NCI-H128 (cell line): ENCODE measurements around the gene AKR1D1.
"Not testable (repeated sequence)": the region's sequence is repeated elsewhere in the genome, so short reads cannot be mapped to it uniquely, and the experiment has no call there.

Experiments
- DNase-seq: peaks from one replicate; lab custom pipeline; 2025; ENCODE audit not compliant: unreplicated experiment; lab: John Stamatoyannopoulos, UW

The AKR1D1 gene

GRCh38 chr7:138120140-138120827, 44.0 kb downstream of the AKR1D1 start:
- DNase-seq = no peak

DNA sequence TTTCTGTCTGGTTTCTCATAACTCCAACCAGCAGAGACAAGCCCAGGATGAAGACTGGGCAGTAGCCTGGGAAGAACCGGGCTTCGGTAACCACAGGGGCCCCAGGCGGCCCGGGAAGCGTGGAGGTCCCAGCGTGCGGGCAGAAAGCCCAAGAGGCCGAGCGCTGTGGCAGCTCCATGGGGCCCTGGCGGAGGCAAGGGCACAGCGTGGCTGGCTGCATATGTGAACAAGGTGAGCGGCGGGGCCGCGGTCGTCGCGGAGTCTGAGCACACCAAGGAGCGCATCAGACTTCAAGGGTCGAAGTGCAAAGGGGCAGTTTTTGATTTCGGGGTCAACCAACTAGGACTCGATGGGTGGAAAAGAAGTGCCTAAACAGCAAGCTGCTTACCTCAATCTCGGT, 45.9 kb downstream of the AKR1D1 start:
- DNase-seq = no peak

DNA sequence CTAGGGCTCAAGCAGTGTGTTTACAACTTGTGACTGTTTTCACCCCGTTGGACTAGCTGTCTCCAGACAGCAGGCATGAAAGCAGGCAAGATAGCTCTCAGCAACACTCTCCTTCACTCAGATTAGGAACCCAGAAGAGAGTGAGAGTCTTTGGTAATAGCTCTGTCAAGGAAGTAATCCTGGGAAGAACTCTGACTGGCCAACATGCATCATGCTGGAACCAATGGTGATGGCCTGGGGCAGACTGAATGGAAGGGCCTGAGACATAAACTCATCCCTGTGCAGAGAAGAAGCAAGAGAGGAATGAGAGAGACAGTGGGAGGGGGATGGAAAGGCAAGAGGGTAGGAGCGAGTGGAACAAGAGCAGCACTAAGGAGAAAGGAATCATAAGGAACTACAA, 48.9 kb downstream of the AKR1D1 start:
- DNase-seq = no peak

DNA sequence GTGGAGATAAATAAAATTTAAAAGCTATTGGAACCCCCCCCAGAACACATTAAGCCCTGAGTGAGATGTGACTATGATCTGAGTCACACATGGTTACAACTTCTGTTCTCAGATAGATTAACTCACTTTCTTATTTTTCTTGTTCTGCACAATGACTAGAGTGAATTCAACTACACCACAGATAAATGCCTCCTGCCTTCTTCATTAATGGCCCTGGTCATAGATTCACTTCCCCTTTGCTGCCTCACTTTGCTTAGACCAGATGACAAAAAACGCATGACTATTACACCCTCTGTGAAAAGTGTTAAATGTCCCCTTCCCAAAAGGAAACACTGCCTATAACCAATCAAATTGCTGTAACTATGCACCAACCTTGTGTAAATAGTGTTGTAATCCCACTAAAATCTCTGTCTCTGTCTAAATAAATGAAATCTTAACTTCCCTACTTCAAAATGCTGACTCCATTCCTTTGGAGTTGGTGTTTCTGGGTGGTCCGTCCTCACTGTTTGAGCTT, 49.4 kb downstream of the AKR1D1 start:
- no peak for DNase-seq

DNA sequence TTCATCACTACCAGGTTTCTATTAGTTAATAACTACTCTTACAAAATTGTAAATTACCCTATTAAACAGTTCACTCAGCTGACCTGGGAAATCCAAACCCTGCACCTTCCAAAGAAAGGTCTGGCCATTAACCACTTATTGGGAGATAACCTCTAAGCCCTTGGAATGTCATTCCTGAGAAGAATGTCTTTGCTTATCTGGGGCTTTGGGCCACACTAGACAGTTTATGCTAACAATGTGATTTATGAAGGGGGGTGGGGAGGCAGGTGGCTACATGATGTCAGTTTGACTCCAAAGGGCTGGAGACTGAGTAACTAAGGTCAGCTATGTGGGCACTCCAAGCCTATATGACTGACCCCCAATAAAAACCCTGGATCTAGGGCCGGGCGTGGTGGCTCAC, 50.7 kb downstream of the AKR1D1 start:
- DNase-seq = no peak

DNA sequence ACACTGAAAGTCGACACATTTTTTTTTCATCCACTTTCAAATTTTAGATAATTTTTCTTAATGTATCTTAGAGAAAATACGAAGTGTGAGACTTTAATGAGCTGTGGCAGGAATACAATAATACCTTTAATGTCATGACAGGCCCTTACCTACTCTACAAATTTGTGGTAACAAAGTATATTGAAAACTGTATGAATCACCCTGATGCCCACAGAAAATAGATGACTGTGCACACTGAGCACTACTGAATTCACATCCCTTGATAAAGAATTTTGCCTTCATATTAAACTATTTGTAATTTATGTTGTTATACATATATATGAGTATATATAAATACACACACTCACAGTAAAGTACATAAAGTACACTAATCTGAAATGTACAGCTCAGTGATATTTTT, 51.7 kb downstream of the AKR1D1 start:
- no peak for DNase-seq

DNA sequence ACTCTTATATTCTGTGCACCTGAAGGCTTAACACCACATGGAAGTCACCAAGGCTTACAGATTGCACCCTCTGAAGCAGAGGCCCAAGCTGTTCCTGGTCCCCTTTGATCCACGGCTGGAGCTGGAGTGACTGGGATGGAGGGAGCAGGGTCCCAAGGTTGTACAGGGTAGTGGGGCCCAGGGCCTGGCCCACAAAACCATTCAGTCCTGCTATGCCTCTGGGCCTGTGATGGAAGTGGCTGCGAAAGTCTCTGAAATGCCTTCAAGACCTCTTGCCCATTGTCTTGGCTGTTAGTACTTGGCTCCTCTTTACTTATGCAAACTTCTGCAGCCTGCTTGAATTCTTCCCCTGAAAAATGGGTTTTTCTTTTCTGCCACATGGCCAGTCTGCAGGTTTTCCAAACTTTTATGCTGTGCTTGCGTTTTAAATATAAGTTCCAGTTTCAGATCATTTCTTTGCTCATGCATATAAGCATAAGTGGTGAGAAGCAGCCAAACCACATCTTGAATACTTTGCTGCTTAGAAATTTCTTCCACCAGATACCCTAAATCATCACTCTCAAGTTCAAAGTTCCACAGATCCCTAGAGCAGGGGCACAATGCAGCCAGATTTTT, 53.4 kb downstream of the AKR1D1 start:
- DNase-seq = no peak

GRCh38 chr7:138137423-138138171, 61.3 kb downstream of the AKR1D1 start:
- DNase-seq = no peak

DNA sequence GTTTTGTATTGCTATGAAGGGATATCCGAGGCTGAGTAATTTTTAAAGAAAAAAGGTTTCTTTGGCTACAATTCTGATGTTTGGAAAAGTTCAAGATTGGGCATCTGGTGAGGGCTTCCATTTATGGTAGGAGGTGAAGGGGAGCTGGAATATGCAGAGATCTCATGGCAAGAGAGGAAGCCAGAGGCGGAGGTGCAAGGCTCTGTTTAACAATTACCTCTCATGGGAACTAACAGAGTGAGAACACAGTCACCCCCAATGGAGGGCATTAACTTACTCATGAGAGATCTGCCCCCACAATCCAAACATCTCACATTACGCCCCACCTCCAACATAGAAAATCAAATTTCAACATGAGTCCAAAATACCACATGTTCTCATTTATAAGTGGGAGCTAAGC, 62.0 kb downstream of the AKR1D1 start:
- no peak for DNase-seq

GRCh38 chr7:138142583-138143201, 66.4 kb downstream of the AKR1D1 start:
- DNase-seq = no peak

- DNase-seq = no peak
These were observed 68.7 kb downstream of the AKR1D1 start for GRCh38 chr7:138144958-138145357.

DNA sequence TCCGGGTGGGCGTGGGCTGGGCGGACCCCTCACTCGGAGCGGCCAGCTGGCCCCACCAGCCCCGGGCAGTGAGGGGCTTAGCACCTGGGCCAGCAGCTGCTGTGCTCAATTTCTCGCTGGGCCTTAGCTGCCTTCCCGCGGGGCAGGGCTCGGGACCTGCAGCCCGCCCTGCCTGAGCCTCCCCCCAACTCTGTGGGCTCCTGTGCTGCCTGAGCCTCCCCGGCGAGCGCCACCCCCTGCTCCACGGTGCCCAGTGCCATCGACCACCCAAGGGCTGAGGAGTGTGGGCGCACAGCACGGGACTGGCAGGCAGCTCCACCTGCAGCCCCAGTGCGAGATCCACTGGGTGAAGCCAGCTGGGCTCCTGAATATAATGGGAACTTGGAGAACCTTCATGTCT, 70.0 kb downstream of the AKR1D1 start:
- not testable (repeated sequence) for DNase-seq

GRCh38 chr7:138146757-138147734, 70.8 kb downstream of the AKR1D1 start:
- not testable (repeated sequence) for DNase-seq

- DNase-seq = no peak
These were observed 75.7 kb downstream of the AKR1D1 start for GRCh38 chr7:138151731-138152577.

- no peak for DNase-seq
These were observed 78.4 kb downstream of the AKR1D1 start for GRCh38 chr7:138154661-138155060.

DNA sequence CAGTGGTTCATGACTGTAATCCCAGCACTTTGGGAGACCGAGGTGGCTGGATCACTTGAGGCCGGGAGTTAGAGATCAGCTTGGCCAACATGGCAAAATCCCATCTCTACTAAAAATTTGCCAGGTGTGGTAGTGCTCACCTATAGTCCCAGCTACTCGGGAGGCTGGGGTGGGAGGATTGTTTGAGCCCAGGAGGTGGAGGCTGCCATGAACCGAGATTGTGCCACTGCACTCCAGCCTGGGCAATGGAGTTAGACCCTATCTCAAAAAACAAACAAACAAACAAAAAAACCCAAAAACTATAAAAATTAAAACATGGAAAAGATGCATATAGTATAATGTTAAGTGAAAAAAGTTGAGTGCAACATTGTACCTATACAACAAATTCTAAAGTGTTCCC, 81.4 kb downstream of the AKR1D1 start:
- DNase-seq = no peak

- DNase-seq = no peak
These were observed 82.7 kb downstream of the AKR1D1 start for GRCh38 chr7:138158739-138159528.

DNA sequence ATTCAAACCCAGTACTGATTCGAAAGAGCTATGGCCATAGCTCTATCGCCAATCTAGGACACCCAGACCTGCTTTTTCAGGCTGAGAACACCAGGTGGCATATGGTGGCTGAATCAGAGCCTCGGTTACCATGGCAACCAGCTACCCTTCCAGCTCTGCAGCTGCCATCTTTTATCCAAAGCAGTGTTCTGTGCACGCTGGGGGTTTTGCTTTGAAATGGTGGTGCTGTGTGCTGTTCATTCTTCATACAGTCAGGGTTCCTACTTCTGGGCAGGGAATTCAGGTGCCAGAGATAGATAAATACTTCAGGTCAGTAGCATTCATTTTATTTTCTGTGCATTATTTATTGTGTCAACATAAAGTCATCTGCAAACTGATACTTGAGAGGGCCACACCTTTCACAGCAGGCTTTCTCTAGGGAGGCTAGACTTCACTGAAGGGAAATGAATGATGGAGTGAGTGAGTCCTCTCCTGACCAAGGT, 85.4 kb downstream of the AKR1D1 start:
- peak; percentile 88 for DNase-seq

GRCh38 chr7:138162236-138162635, 86.0 kb downstream of the AKR1D1 start:
- no peak for DNase-seq
